HL-60 (cell line): Measurements from ENCODE around the gene DEXI.

ENCODE experiments used
- CTCF ChIP-seq: IDR thresholded peaks from one replicate; pipeline ENCODE4 v1.5.1; 2011; ENCODE audit warnings: low read length, control low read depth, inconsistent platforms; ENCODE audit not compliant: insufficient read depth
- GABPA ChIP-seq: IDR thresholded peaks from 2 replicates; pipeline ENCODE4 v1.6.1; 2012; ENCODE audit warnings: low read depth
- POLR2AphosphoS5 ChIP-seq: IDR thresholded peaks from 2 replicates; pipeline ENCODE4 v1.6.1; 2012; ENCODE audit warnings: low read depth
- TF ChIP-seq, protein P1 (sequence below): IDR thresholded peaks from 2 replicates; pipeline ENCODE4 v1.6.1; 2012; ENCODE audit warnings: low read depth; ENCODE audit not compliant: insufficient replicate concordance

- TF ChIP-seq CTCF: no peak
- no peak for TF ChIP-seq POLR2AphosphoS5
- TF ChIP-seq, protein P1, sequence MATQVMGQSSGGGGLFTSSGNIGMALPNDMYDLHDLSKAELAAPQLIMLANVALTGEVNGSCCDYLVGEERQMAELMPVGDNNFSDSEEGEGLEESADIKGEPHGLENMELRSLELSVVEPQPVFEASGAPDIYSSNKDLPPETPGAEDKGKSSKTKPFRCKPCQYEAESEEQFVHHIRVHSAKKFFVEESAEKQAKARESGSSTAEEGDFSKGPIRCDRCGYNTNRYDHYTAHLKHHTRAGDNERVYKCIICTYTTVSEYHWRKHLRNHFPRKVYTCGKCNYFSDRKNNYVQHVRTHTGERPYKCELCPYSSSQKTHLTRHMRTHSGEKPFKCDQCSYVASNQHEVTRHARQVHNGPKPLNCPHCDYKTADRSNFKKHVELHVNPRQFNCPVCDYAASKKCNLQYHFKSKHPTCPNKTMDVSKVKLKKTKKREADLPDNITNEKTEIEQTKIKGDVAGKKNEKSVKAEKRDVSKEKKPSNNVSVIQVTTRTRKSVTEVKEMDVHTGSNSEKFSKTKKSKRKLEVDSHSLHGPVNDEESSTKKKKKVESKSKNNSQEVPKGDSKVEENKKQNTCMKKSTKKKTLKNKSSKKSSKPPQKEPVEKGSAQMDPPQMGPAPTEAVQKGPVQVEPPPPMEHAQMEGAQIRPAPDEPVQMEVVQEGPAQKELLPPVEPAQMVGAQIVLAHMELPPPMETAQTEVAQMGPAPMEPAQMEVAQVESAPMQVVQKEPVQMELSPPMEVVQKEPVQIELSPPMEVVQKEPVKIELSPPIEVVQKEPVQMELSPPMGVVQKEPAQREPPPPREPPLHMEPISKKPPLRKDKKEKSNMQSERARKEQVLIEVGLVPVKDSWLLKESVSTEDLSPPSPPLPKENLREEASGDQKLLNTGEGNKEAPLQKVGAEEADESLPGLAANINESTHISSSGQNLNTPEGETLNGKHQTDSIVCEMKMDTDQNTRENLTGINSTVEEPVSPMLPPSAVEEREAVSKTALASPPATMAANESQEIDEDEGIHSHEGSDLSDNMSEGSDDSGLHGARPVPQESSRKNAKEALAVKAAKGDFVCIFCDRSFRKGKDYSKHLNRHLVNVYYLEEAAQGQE: no peak
- no peak for TF ChIP-seq GABPA
Measured at GRCh38 chr16:10919003-10919351, 23.3 kb downstream of the DEXI start.
